H1 (cell line): ENCODE data around the gene MARCHF3. TPM values are rescaled to one million over a fixed set of nuclear protein-coding genes. Genes with fewer than 3 reads are reported as not detected.
A peak's percentile ranks its signal among the peaks of the same experiment; 100 is the strongest.

Experiments
- CTCF ChIA-PET: fragments of 300-600 bp; sonication (Branson Sonifier 250); formaldehyde crosslinking; loops from one replicate; lab custom pipeline; 2021; ENCODE audit not compliant: partially characterized antibody; lab: Charles Lee
- POLR2A ChIA-PET: fragments of 300-600 bp; sonication (Branson Sonifier 250); formaldehyde crosslinking; loops from one replicate; lab custom pipeline; 2021; ENCODE audit warnings: inconsistent platforms; ENCODE audit not compliant: partially characterized antibody; lab: Charles Lee
- DNase-seq, 2 experiments: peaks; one replicate each; pipeline versions ENCODE4 v3.0.0 to v3.0.0-alpha.2; 2010 to 2022; ENCODE audit warnings: low spot score in 2 of 2, low read depth in 1 of 2, mixed read lengths in 1 of 2
- FAIRE-seq: peaks from 2 replicates; lab custom pipeline; 2011; peaks lifted over from hg19 to GRCh38; lab: Jason Lieb, UNC
- H2AFZ ChIP-seq: 2 replicates; pipeline ENCODE4 v1.8.1; 2012; ENCODE audit warnings: low read length, inconsistent platforms
- H2AK5ac ChIP-seq: 2 replicates; pipeline ENCODE4 v1.6.1; 2013; ENCODE audit warnings: low read depth, low read length
- H2BK120ac ChIP-seq: replicated peaks from 2 replicates; pipeline ENCODE3; 2013; ENCODE audit warnings: low read depth, low read length, inconsistent platforms
- H2BK12ac ChIP-seq: 2 replicates; pipeline ENCODE4 v1.6.1; 2013; ENCODE audit warnings: low read depth, low read length
- H2BK15ac ChIP-seq: 2 replicates; pipeline ENCODE4 v1.6.1; 2013; ENCODE audit warnings: low read length
- H2BK20ac ChIP-seq: 2 replicates; pipeline ENCODE4 v1.6.1; 2013; ENCODE audit warnings: low read length
- H2BK5ac ChIP-seq: 2 replicates; pipeline ENCODE4 v1.6.1; 2013; ENCODE audit warnings: low read depth, low read length
- H3K14ac ChIP-seq: 2 replicates; pipeline ENCODE4 v1.6.1; 2013; ENCODE audit warnings: inconsistent platforms; ENCODE audit not compliant: insufficient read length
- H3K18ac ChIP-seq: 2 replicates; pipeline ENCODE4 v1.6.1; 2013; ENCODE audit warnings: low read length; ENCODE audit errors: extremely low read depth
- H3K23ac ChIP-seq: 2 replicates; pipeline ENCODE4 v1.6.1; 2013; ENCODE audit warnings: inconsistent platforms; ENCODE audit not compliant: insufficient read length
- H3K23me2 ChIP-seq: 2 replicates; pipeline ENCODE4 v1.6.1; 2013; ENCODE audit warnings: low read depth, low read length
- H3K27ac ChIP-seq: 2 replicates; pipeline ENCODE4 v1.6.1; 2011; ENCODE audit warnings: low read depth, low read length, inconsistent platforms
- H3K27me3 ChIP-seq, 4 experiments: replicated peaks in 1 of 4; 1 replicate in 1 of 4; 2 replicates in 3 of 4; pipeline versions ENCODE4 v1.6.1 to v1.8.1; 2011 to 2013; ENCODE audit warnings: low read length in 3 of 4, mild to moderate bottlenecking in 3 of 4, inconsistent platforms in 2 of 4, mixed read lengths in 2 of 4, moderate library complexity in 1 of 4; ENCODE audit not compliant: control insufficient read depth in 3 of 4, insufficient read depth in 3 of 4; ENCODE audit errors: extremely low read depth in 1 of 4
- H3K36me3 ChIP-seq, 4 experiments: 2 replicates each; pipeline versions ENCODE4 v1.6.1 to v1.8.1; 2011 to 2013; ENCODE audit warnings: mild to moderate bottlenecking in 4 of 4, low read length in 3 of 4, moderate library complexity in 2 of 4, control low read depth in 1 of 4, inconsistent platforms in 1 of 4; ENCODE audit not compliant: insufficient read depth in 4 of 4, control insufficient read depth in 2 of 4
- H3K4ac ChIP-seq: replicated peaks from 2 replicates; pipeline ENCODE3; 2013; ENCODE audit warnings: low read length, low read depth, mixed read lengths, inconsistent platforms; ENCODE audit not compliant: insufficient read length
- H3K4me1 ChIP-seq, 4 experiments: replicated peaks in 1 of 4; 1 replicate in 1 of 4; 2 replicates in 3 of 4; pipeline versions ENCODE4 v1.6.1 to v1.8.1; 2011 to 2013; ENCODE audit warnings: low read length in 3 of 4, inconsistent platforms in 2 of 4, mixed read lengths in 1 of 4; ENCODE audit not compliant: insufficient read depth in 4 of 4, control insufficient read depth in 3 of 4
- H3K4me2 ChIP-seq, 2 experiments: 2 replicates each; pipeline versions ENCODE4 v1.6.1 to v1.8.1; 2011 to 2013; ENCODE audit warnings: low read depth in 2 of 2, low read length in 2 of 2, control low read depth in 1 of 2, inconsistent platforms in 1 of 2, mild to moderate bottlenecking in 1 of 2; ENCODE audit not compliant: insufficient read depth in 1 of 2
- H3K4me3 ChIP-seq, 4 experiments: fragments of 200-600, 300-600 bp in 1 of 4; sonication (generic), shearing (Covaris generic), sonication (Bioruptor Twin) in 1 of 4; 2 replicates each; pipeline versions ENCODE4 v1.5.1 to v1.8.1; 2011 to 2016; ENCODE audit warnings: low read length in 4 of 4, low read depth in 3 of 4, control low read depth in 2 of 4, inconsistent platforms in 2 of 4, mild to moderate bottlenecking in 2 of 4, mixed read lengths in 1 of 4, moderate library complexity in 1 of 4; ENCODE audit not compliant: insufficient read depth in 2 of 4; ENCODE audit errors: extremely low read depth in 1 of 4
- H3K56ac ChIP-seq: replicated peaks from 2 replicates; pipeline ENCODE3; 2013; ENCODE audit warnings: low read depth, mild to moderate bottlenecking, mixed read lengths, low read length, inconsistent platforms; ENCODE audit not compliant: insufficient read length
- H3K79me1 ChIP-seq: 2 replicates; pipeline ENCODE4 v1.6.1; 2013; ENCODE audit warnings: low read depth, low read length, control low read depth
- H3K79me2 ChIP-seq, 2 experiments: 2 replicates each; pipeline versions ENCODE4 v1.6.1 to v1.8.1; 2012 to 2013; ENCODE audit warnings: low read length in 2 of 2, mild to moderate bottlenecking in 2 of 2, inconsistent platforms in 1 of 2; ENCODE audit not compliant: insufficient read depth in 2 of 2, control insufficient read depth in 1 of 2
- H3K9ac ChIP-seq, 4 experiments: replicated peaks in 1 of 4; 1 replicate in 1 of 4; 2 replicates in 3 of 4; pipeline versions ENCODE4 v1.6.1 to v1.8.1; 2011 to 2013; ENCODE audit warnings: low read depth in 3 of 4, low read length in 3 of 4, control low read depth in 2 of 4, mild to moderate bottlenecking in 2 of 4, moderate library complexity in 2 of 4, inconsistent platforms in 1 of 4; ENCODE audit errors: extremely low read depth in 1 of 4
- H3K9me3 ChIP-seq, 2 experiments: 2 replicates each; pipeline versions ENCODE4 v1.6.1 to v1.8.1; 2012 to 2013; ENCODE audit warnings: mild to moderate bottlenecking in 2 of 2, moderate library complexity in 2 of 2, control low read depth in 1 of 2, inconsistent platforms in 1 of 2, low read depth in 1 of 2, low read length in 1 of 2, mixed read lengths in 1 of 2; ENCODE audit not compliant: insufficient read depth in 2 of 2
- H4K20me1 ChIP-seq, 2 experiments: replicated peaks in 1 of 2; 2 replicates each; pipeline versions ENCODE3 to v1.8.1; 2011 to 2013; ENCODE audit warnings: inconsistent platforms in 2 of 2, low read length in 2 of 2, mild to moderate bottlenecking in 1 of 2; ENCODE audit not compliant: insufficient read depth in 2 of 2, control insufficient read depth in 1 of 2
- H4K5ac ChIP-seq: 2 replicates; pipeline ENCODE4 v1.6.1; 2013; ENCODE audit warnings: low read length, low read depth, mixed read lengths, inconsistent platforms; ENCODE audit not compliant: insufficient read length
- H4K8ac ChIP-seq: 2 replicates; pipeline ENCODE4 v1.8.0; 2013; ENCODE audit warnings: mild to moderate bottlenecking, moderate library complexity, low read length, inconsistent platforms; ENCODE audit not compliant: insufficient read depth; ENCODE audit errors: extremely low read depth
- H4K91ac ChIP-seq: replicated peaks from 2 replicates; pipeline ENCODE3; 2013; ENCODE audit warnings: low read length, mixed read lengths, inconsistent platforms; ENCODE audit not compliant: insufficient read length
- ASH2L ChIP-seq: fragments of 200-600, 300-600 bp; sonication (generic); IDR thresholded peaks from one replicate; pipeline ENCODE4 v1.7.1; 2017; ENCODE audit warnings: low read length
- BCL11A ChIP-seq, 2 experiments: IDR thresholded peaks; one replicate each; pipeline ENCODE4 v1.6.1; 2011; ENCODE audit warnings: low read depth in 2 of 2, low read length in 2 of 2, mild to moderate bottlenecking in 2 of 2
- CEBPB ChIP-seq: IDR thresholded peaks from 2 replicates; pipeline ENCODE4 v1.6.1; 2012; ENCODE audit warnings: low read depth, low read length
- CHD1 ChIP-seq: IDR thresholded peaks from 2 replicates; pipeline ENCODE4 v1.6.1; 2012; ENCODE audit warnings: low read depth, low read length, improper control_type of control experiment
- CREB1 ChIP-seq: IDR thresholded peaks from 2 replicates; pipeline ENCODE4 v1.6.1; 2012; ENCODE audit warnings: inconsistent platforms
- GABPA ChIP-seq: IDR thresholded peaks from 2 replicates; pipeline ENCODE4 v1.6.1; 2011; ENCODE audit warnings: mild to moderate bottlenecking, low read length, moderate library complexity, borderline replicate concordance; ENCODE audit not compliant: insufficient read depth
- POU5F1 ChIP-seq: IDR thresholded peaks from 2 replicates; pipeline ENCODE4 v1.6.1; 2011; ENCODE audit warnings: low read depth, mild to moderate bottlenecking, low read length, moderate library complexity
- RAD21 ChIP-seq, 2 experiments: IDR thresholded peaks in 1 of 2; conservative IDR thresholded peaks in 1 of 2; 2 replicates each; pipeline ENCODE4 v1.6.1; 2011; ENCODE audit warnings: low read depth in 2 of 2, low read length in 2 of 2, improper control_type of control experiment in 1 of 2, inconsistent platforms in 1 of 2, mild to moderate bottlenecking in 1 of 2, moderate library complexity in 1 of 2
- SAP30 ChIP-seq: fragments of 300-600 bp; sonication (generic); IDR thresholded peaks from 2 replicates; pipeline ENCODE4 v1.7.1; 2012; ENCODE audit warnings: low read length, moderate library complexity, mild to moderate bottlenecking, inconsistent platforms; ENCODE audit not compliant: insufficient read depth, insufficient replicate concordance
- SIRT6 ChIP-seq: IDR thresholded peaks from one replicate; pipeline ENCODE4 v1.7.1; 2012; ENCODE audit warnings: low read length, inconsistent platforms
- SP4 ChIP-seq: IDR thresholded peaks from 2 replicates; pipeline ENCODE4 v1.6.1; 2012; ENCODE audit warnings: low read length, inconsistent platforms
- SUZ12 ChIP-seq: fragments of 200-600 bp; sonication (generic); IDR thresholded peaks from 2 replicates; pipeline ENCODE4 v1.6.1; 2012; ENCODE audit warnings: mild to moderate bottlenecking, inconsistent platforms, low read length, moderate library complexity, mixed read lengths
- TCF12 ChIP-seq: IDR thresholded peaks from 2 replicates; pipeline ENCODE4 v1.6.1; 2011; ENCODE audit warnings: low read depth, mild to moderate bottlenecking, low read length
- WGBS, 2 experiments: shearing (Covaris generic) in 1 of 2; methylation state at CpG; one replicate each; pipeline versions ENCODE4 v1.1.6 to v1.1.7; 2013 to 2015; ENCODE audit warnings: low lambda C conversion rate in 2 of 2, mixed read lengths in 2 of 2, inconsistent platforms in 1 of 2, low coverage in 1 of 2, missing lambda C conversion rate in 1 of 2; ENCODE audit not compliant: insufficient replicate concordance in 2 of 2, insufficient coverage in 1 of 2, insufficient read length in 1 of 2; ENCODE audit errors: extremely low coverage in 1 of 2, missing lambda C conversion rate in 1 of 2; 5-methylcytosine and 5-hydroxymethylcytosine counted together
- polyA plus RNA-seq, 7 experiments: library from polyadenylated mRNA; depleted of rRNA in 3 of 7; stranded (reverse) in 5 of 7; unstranded in 2 of 7; fragments of >200 nt in 5 of 7; fragments of 200-250 nt in 2 of 7; gene quantifications; 1 replicate in 5 of 7; 2 replicates in 1 of 7; 4 replicates in 1 of 7; pipeline versions ENCODE4 v1.2.1 to v1.2.3, GENCODE V29; 2011 to 2013; ENCODE audit warnings: missing spikeins in 2 of 7, mixed read lengths in 2 of 7
- total RNA-seq: library from RNA; stranded (reverse); fragmentation: NEBNext Ultra II Directional; extraction: Animal tissue kit (Norgen Biotek cat#: 25700); gene quantifications from 2 replicates; pipeline ENCODE4 v1.2.1, GENCODE V29; 2021

Gene MARCHF3
- total and polyA plus RNA-seq, 2 of the 8 experiments (the other 6 are each of a cell fraction or from before 2014, with no cell fraction given), result 12.0 to 16.9 TPM

DNA sequence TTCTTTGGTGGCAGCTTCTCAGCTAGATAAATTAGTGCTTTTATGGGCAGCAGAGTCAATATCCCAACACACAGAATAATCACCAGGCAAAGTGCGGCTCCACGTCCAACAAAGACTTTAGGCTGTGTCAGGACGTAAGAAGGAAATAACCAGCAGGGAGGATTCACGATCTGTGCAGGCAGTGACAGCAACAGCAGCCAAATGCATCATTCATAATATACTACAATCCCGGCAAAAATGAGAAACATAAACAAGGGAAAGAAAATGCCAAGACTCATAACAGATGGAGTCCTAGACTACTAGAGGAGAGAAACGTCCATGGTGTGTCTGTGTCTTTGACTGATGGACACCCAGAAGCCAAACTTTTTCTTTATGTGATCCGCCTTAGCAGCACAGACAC lies 152.8 kb downstream of the MARCHF3 start:
- H3K4me2 ChIP-seq, result no peak overlapping the region
- POLR2A ChIA-PET, result no interaction called here
- H2AK5ac ChIP-seq, result no peak overlapping the region
- H3K18ac ChIP-seq, result no peak overlapping the region
- FAIRE-seq, result no peak
- H3K23ac ChIP-seq, result no peak overlapping the region
- no peak overlapping the region for H2BK20ac ChIP-seq
- no peak overlapping the region for H4K5ac ChIP-seq
- H3K27me3 ChIP-seq, result no peaks in the 10 kb centered on the region
- no peak overlapping the region for H2AFZ ChIP-seq
- 87% methylated on average over 7 of the region's 7 CpGs; no CpG with 5 or more reads in 1 of the 2 experiments for WGBS, 2 experiments
- H2BK5ac ChIP-seq, result no peak overlapping the region
- no peak overlapping the region for H3K27ac ChIP-seq
- no peak overlapping the region for H4K8ac ChIP-seq
- peak in 1 of 2 experiments; percentile 22 for DNase-seq
- no peaks in the 10 kb centered on the region for H3K9me3 ChIP-seq
- H2BK120ac ChIP-seq, result no peak overlapping the region
- no peak for TF ChIP-seq SIRT6
- TF ChIP-seq SUZ12, result no peak
- TF ChIP-seq SP4, result no peak
- no peak for TF ChIP-seq BCL11A (IDR thresholded peaks at IDR 0.05; ENCODE audit: low read depth in 2 of 2, low read length in 2 of 2)
- TF ChIP-seq POU5F1, result no peak
- TF ChIP-seq CREB1, result no peak
- no peak for TF ChIP-seq TCF12
- no peak for TF ChIP-seq ASH2L
- TF ChIP-seq RAD21 (IDR thresholded peaks at IDR 0.05 in 1 of 2, conservative IDR thresholded peaks at IDR 0.05 in 1 of 2; ENCODE audit: low read depth in 2 of 2, low read length in 2 of 2), result no peak
- TF ChIP-seq CEBPB, result no peak
- TF ChIP-seq SAP30, result no peak
- no peak for TF ChIP-seq GABPA
- TF ChIP-seq CHD1, result no peak
- TF ChIP-seq, all 59 proteins: peak for 0
- Histone ChIP-seq H3K14ac (no peak overlapping the region), H3K36me3 (no peaks in the 10 kb centered on the region), H3K56ac (no peak overlapping the region), H3K9ac (no peak overlapping the region), H4K91ac (no peak overlapping the region), H2BK12ac (no peak overlapping the region), H4K20me1 (no peaks in the 10 kb centered on the region), H3K4ac (no peak overlapping the region), H3K4me3 (no peak overlapping the region), H3K79me2 (no peaks in the 10 kb centered on the region), H2BK15ac (no peak overlapping the region), H3K79me1 (no peaks in the 10 kb centered on the region), H3K23me2 (no peaks in the 10 kb centered on the region), H3K4me1 (peaks cover 0 to 7% (median 4%) of the 10 kb centered on the region in 4 experiments; a peak in 2 of 7 replicates)
- CTCF ChIA-PET, result interaction anchor here (0.5 to 1.1 kb wide), 3 partner anchors 10 to 60 kb away, joined by 3 to 4 read pairs (median 4); no protein-coding TSS in a partner anchor
